Chondrocyte (in vitro differentiated cells): Measurements from ENCODE around the gene PRPF8. TPM values are rescaled to one million over a fixed set of nuclear protein-coding genes. Genes with fewer than 3 reads are reported as not detected.

Experiments
- DNase-seq: peaks from one replicate; pipeline ENCODE4 v3.0.0; 2021; ENCODE audit warnings: mixed read lengths, low spot score
- H3K27ac Mint-ChIP-seq: one replicate; pipeline ENCODE4 v1.8.0; 2021; ENCODE audit warnings: mild to moderate bottlenecking, moderate library complexity, mixed read lengths; ENCODE audit not compliant: unreplicated experiment
- H3K27me3 Mint-ChIP-seq: 2 replicates; pipeline ENCODE4 v1.8.0; 2021; ENCODE audit warnings: low read depth, mixed read lengths
- H3K36me3 Mint-ChIP-seq: 2 replicates; pipeline ENCODE4 v1.8.0; 2021; ENCODE audit warnings: low read depth, mixed read lengths
- H3K4me1 Mint-ChIP-seq: 2 replicates; pipeline ENCODE4 v1.8.0; 2021; ENCODE audit warnings: low read depth, mild to moderate bottlenecking, mixed read lengths
- H3K4me3 Mint-ChIP-seq: one replicate; pipeline ENCODE4 v1.8.0; 2021; ENCODE audit warnings: mild to moderate bottlenecking, moderate library complexity, mixed read lengths; ENCODE audit not compliant: unreplicated experiment
- H3K9me3 Mint-ChIP-seq: 2 replicates; pipeline ENCODE4 v1.8.0; 2021; ENCODE audit warnings: low read depth, mixed read lengths
- total RNA-seq: library from RNA; stranded (reverse); gene quantifications from 3 replicates; pipeline ENCODE4 v1.2.1, GENCODE V29; 2021
- TF ChIP-seq, protein P1 (sequence below): fragments of 200-600 bp; sonication (generic); IDR thresholded peaks from 2 replicates; pipeline ENCODE4 v1.5.0; 2021; ENCODE audit warnings: antibody characterized with exemption, mild to moderate bottlenecking, moderate library complexity

The PRPF8 gene
- total RNA-seq, 1 donor from 2014 or later = 164 TPM

DNA sequence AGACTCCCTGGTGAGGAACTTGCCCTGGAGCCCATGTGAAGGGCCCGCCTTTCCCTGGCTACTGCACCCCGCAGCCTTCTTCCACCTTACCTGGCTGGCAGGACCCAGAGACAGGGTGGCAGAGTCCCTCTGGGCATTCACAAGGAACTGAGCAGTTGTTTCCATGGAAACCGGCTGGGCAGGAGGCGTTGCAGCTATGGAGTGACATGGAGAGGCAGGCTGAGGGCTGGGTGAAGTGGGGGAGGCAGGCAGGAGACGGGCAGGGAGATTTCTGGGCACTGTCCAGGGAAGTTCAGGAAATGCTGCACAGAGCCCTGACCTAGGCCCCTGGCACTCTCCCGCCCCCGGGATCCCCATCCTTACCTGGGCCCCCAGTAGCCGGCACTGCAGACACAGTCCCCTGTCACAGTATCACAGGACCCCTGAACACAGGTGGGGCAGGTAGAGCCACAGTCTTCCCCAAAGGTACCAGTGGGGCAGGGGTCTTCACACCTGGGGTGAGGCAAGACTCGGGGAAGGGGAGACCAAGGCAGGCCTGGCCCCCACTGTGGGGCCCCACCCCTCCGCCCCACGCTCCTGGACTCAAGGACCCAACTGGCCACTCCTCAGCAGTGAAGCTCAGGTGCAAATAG, 45.0 kb downstream of the PRPF8 start:
- Mint-ChIP-seq H3K27ac (no peak overlapping the region), H3K4me1 (peaks cover 8% of the 10 kb centered on the region), H3K9me3 (no peaks in the 10 kb centered on the region), H3K4me3 (no peak overlapping the region), H3K27me3 (peaks cover 2% of the 10 kb centered on the region), H3K36me3 (no peaks in the 10 kb centered on the region)
- DNase-seq = no peak
- TF ChIP-seq, protein P1, sequence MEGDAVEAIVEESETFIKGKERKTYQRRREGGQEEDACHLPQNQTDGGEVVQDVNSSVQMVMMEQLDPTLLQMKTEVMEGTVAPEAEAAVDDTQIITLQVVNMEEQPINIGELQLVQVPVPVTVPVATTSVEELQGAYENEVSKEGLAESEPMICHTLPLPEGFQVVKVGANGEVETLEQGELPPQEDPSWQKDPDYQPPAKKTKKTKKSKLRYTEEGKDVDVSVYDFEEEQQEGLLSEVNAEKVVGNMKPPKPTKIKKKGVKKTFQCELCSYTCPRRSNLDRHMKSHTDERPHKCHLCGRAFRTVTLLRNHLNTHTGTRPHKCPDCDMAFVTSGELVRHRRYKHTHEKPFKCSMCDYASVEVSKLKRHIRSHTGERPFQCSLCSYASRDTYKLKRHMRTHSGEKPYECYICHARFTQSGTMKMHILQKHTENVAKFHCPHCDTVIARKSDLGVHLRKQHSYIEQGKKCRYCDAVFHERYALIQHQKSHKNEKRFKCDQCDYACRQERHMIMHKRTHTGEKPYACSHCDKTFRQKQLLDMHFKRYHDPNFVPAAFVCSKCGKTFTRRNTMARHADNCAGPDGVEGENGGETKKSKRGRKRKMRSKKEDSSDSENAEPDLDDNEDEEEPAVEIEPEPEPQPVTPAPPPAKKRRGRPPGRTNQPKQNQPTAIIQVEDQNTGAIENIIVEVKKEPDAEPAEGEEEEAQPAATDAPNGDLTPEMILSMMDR = no peak

DNA sequence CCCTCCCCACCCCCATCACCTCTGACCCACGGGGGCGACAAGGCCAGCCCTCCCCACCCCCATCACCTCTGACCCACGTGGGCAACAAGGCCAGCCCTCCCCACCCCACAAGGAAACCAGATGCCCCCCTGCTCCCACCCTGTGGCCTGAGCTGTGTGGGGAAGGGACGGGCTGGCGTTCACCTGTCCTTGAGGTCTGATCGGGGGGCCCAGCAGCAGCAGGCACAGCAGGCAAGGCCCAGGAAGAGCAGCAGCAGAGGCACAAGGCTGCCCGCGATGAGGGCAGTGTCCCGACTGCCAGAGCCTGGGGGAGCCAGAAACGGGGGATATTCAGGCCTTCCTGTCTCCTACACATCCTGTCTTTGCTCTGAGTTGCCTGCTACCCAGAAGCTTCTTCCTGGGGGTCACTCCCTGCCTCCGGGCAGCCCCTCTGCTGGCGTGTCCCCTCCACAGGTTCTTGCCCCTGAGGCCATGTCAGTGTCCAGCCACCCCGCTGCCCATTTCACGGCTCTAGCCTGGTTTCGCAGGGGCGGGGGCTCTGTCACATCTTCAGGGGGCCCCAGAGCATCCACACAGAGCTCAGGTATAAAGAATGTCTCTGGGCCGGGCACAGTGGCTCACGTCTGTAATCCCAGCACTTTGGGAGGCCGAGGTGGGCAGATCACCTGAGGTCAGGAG, 45.9 kb downstream of the PRPF8 start:
- no peak overlapping the region for H3K4me3 Mint-ChIP-seq
- no peak for DNase-seq
- H3K9me3 Mint-ChIP-seq = no peaks in the 10 kb centered on the region
- no peaks in the 10 kb centered on the region for H3K36me3 Mint-ChIP-seq
- H3K27me3 Mint-ChIP-seq = no peaks in the 10 kb centered on the region
- TF ChIP-seq, protein P1 = no peak
- no peaks in the 10 kb centered on the region for H3K4me1 Mint-ChIP-seq
- H3K27ac Mint-ChIP-seq = no peak overlapping the region

DNA sequence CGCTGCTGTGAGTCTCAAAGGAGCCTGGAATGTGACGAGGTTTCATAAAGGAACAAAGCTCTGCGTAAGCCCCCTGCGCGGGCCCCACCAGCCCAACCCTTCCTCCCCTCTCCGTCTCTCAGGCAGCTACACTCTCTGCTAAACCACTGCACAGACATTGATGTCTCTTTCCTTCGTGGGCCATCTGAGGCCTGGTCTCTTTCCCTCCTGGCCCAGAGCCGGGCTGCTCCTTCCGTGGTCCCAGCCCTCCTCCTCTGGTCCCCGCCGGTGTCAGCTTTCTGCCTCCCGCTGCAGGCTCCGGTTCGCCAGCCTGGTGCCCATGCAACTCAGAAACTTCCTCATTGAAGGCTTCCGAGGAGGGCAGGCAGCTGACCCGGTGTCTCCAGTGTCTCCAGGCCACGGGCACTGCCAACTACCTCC, 46.5 kb downstream of the PRPF8 start:
- TF ChIP-seq, protein P1 = no peak
- no peaks in the 10 kb centered on the region for H3K36me3 Mint-ChIP-seq
- no peaks in the 10 kb centered on the region for H3K4me1 Mint-ChIP-seq
- H3K27ac Mint-ChIP-seq = no peak overlapping the region
- no peaks in the 10 kb centered on the region for H3K27me3 Mint-ChIP-seq
- no peak for DNase-seq
- no peaks in the 10 kb centered on the region for H3K9me3 Mint-ChIP-seq
- H3K4me3 Mint-ChIP-seq = no peak overlapping the region

DNA sequence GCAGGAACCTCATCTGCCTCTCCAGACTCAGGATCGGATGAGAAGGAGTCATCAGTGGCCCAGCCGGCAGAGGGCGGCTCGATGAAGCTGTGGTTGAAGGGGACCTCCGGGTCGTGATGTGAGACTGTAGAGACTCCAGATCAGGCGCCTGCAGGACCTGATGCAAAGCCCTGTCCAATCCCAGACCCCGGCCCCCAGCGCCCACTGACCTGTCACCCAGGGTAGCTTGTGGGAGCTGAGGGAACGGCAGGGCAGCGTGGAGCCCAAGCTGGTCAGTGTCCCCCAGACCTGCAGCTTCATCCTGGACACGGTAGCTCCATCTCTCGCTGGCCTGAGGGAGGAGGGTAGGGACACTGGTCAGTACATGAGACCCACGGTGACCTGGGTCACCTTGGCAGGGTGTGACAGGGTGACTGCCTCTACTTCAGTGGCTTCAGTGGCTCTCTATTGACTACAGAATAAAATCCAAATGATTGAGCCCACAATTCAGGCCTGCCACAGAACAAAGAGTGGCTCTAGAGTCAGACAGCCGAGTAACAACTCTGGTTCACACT, 47.9 kb downstream of the PRPF8 start:
- Mint-ChIP-seq H3K9me3 (no peaks in the 10 kb centered on the region), H3K27me3 (peaks cover under 1% of the 10 kb centered on the region), H3K4me3 (no peak overlapping the region), H3K36me3 (no peaks in the 10 kb centered on the region), H3K27ac (no peak overlapping the region), H3K4me1 (no peaks in the 10 kb centered on the region)
- TF ChIP-seq, protein P1 = no peak
- DNase-seq = no peak

DNA sequence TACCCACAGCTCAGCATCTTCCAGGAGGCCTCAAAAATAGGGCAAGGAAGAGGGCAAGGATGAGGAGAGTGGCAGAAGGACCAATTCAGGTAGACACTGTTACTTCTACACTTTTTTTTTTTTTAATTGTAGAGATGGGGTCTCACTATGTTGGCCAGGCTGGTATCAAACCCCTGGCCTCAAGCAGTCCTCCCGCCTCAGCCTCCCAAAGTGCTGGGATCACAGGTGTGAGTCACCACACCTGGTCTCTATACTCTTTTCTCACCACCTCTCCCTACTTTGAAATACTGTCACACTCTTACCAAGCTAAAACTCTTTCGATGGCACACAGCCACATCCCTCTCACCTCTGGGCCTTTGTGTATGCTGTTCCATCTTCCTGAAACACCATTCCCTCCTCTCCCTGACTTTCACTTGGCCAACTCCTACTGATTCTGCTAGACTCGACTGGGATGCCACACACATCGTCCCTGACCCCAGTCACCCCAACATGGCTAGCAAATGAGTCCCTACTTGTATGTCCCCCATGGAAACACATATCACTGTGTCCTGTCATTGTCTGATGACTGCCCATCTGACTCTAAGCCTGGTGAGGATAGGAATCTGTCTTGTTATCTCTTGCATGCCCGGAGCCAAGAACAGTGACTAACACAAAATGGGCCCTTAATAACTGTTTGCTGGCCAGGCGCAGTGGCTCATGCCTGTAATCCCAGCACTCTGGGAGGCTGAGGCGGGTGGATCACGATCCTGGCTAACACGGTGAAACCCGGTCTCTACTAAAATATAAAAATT, 48.8 kb downstream of the PRPF8 start:
- DNase-seq = no peak
- H3K4me3 Mint-ChIP-seq = no peak overlapping the region
- H3K27me3 Mint-ChIP-seq = peaks cover 3% of the 10 kb centered on the region
- no peak overlapping the region for H3K27ac Mint-ChIP-seq
- TF ChIP-seq, protein P1 = no peak
- H3K4me1 Mint-ChIP-seq = no peaks in the 10 kb centered on the region
- H3K36me3 Mint-ChIP-seq = no peaks in the 10 kb centered on the region
- no peaks in the 10 kb centered on the region for H3K9me3 Mint-ChIP-seq
